Neural progenitor cell (in vitro differentiated cells): ENCODE data around the gene CCNE1. TPM values are rescaled to one million over a fixed set of nuclear protein-coding genes. Genes with fewer than 3 reads are reported as not detected.

Source experiments
- DNase-seq: peaks from one replicate; pipeline ENCODE4 v3.0.0-alpha.2; 2016; ENCODE audit warnings: low spot score
- H2AFZ ChIP-seq: fragments of 200-600 bp; sonication (generic); replicated peaks from 2 replicates; pipeline ENCODE4 v1.6.1; 2016; ENCODE audit warnings: antibody characterized with exemption
- H3F3A ChIP-seq: fragments of 200-600 bp; sonication (generic); 2 replicates; pipeline ENCODE4 v1.6.1; 2016; ENCODE audit warnings: antibody characterized with exemption, low read depth
- H3K27ac ChIP-seq: fragments of 200-600 bp; sonication (generic); 2 replicates; pipeline ENCODE4 v1.5.1; 2016; ENCODE audit warnings: mild to moderate bottlenecking
- H3K27me3 ChIP-seq: fragments of 200-600 bp; sonication (generic); 2 replicates; pipeline ENCODE4 v1.6.1; 2016; ENCODE audit warnings: mild to moderate bottlenecking, moderate library complexity
- H3K36me3 ChIP-seq: fragments of 200-600 bp; sonication (generic); 2 replicates; pipeline ENCODE4 v1.5.1; 2016
- H3K4me1 ChIP-seq: fragments of 200-600 bp; sonication (generic); 2 replicates; pipeline ENCODE4 v1.6.1; 2016; ENCODE audit warnings: mixed run types
- H3K4me2 ChIP-seq: fragments of 200-600 bp; sonication (generic); 2 replicates; pipeline ENCODE4 v1.6.1; 2016
- H3K4me3 ChIP-seq: fragments of 200-600 bp; sonication (generic); 2 replicates; pipeline ENCODE4 v1.5.1; 2016
- H3K79me2 ChIP-seq: fragments of 200-600 bp; sonication (generic); 2 replicates; pipeline ENCODE4 v1.6.1; 2016; ENCODE audit warnings: low read depth
- H3K9ac ChIP-seq: fragments of 200-600 bp; sonication (generic); 2 replicates; pipeline ENCODE4 v1.6.1; 2016
- H3K9me3 ChIP-seq: fragments of 200-600 bp; sonication (generic); 2 replicates; pipeline ENCODE4 v1.5.1; 2016; ENCODE audit warnings: low read depth
- H4K20me1 ChIP-seq: fragments of 200-600 bp; sonication (generic); 2 replicates; pipeline ENCODE4 v1.6.1; 2016; ENCODE audit warnings: low read depth
- H3K27ac Mint-ChIP-seq: 3 replicates; pipeline ENCODE4 v1.8.0; 2021; ENCODE audit warnings: mixed read lengths
- H3K27me3 Mint-ChIP-seq: 2 replicates; pipeline ENCODE4 v1.8.0; 2022; ENCODE audit warnings: low read depth, mild to moderate bottlenecking, inconsistent platforms, moderate library complexity, mixed read lengths; ENCODE audit not compliant: insufficient read depth
- H3K36me3 Mint-ChIP-seq: 3 replicates; pipeline ENCODE4 v1.8.0; 2021; ENCODE audit warnings: mixed read lengths
- H3K4me1 Mint-ChIP-seq: 3 replicates; pipeline ENCODE4 v1.8.0; 2021; ENCODE audit warnings: mixed read lengths
- H3K4me3 Mint-ChIP-seq: 3 replicates; pipeline ENCODE4 v1.8.0; 2021; ENCODE audit warnings: mild to moderate bottlenecking, moderate library complexity, mixed read lengths
- H3K9me3 Mint-ChIP-seq: 3 replicates; pipeline ENCODE4 v1.8.0; 2020; ENCODE audit warnings: mixed read lengths
- CTCF ChIP-seq: fragments of 200-600 bp; sonication (generic); IDR thresholded peaks from 2 replicates; pipeline ENCODE4 v1.5.1; 2017; ENCODE audit warnings: antibody characterized with exemption, mild to moderate bottlenecking
- EZH2 ChIP-seq: fragments of 200-600 bp; sonication (generic); IDR thresholded peaks from 2 replicates; pipeline ENCODE4 v1.6.1; 2017; ENCODE audit warnings: antibody characterized with exemption, mild to moderate bottlenecking, moderate library complexity
- EZH2phosphoT487 ChIP-seq: fragments of 200-600 bp; sonication (generic); IDR thresholded peaks from 2 replicates; pipeline ENCODE4 v1.6.1; 2017; ENCODE audit warnings: antibody characterized with exemption
- total RNA-seq: library from RNA; depleted of rRNA; stranded (reverse); fragments of >200 nt; gene quantifications from 2 replicates; pipeline ENCODE4 v1.2.3, GENCODE V29; 2015; ENCODE audit warnings: low replicate concordance

The CCNE1 gene
- total RNA-seq, 1 donor from 2014 or later = 31.4 TPM

- no peaks in the 10 kb centered on the region for H3K9me3 ChIP-seq
- H3K27ac ChIP-seq = no peak overlapping the region
- H3K36me3 Mint-ChIP-seq = no peaks in the 10 kb centered on the region
- H3K79me2 ChIP-seq = no peaks in the 10 kb centered on the region
- H3K27me3 ChIP-seq = no peaks in the 10 kb centered on the region
- no peak for DNase-seq
- H3K9ac ChIP-seq = no peak overlapping the region
- no peaks in the 10 kb centered on the region for H3K4me1 ChIP-seq
- no peak overlapping the region for H3K4me3 Mint-ChIP-seq
- no peak for TF ChIP-seq EZH2phosphoT487
- TF ChIP-seq CTCF = no peak
- no peak for TF ChIP-seq EZH2
- no peak overlapping the region for H3K4me3 ChIP-seq
- no peaks in the 10 kb centered on the region for H3K4me1 Mint-ChIP-seq
- H3K27ac Mint-ChIP-seq = no peak overlapping the region
- H3K27me3 Mint-ChIP-seq = peaks cover 6% of the 10 kb centered on the region
- no peaks in the 10 kb centered on the region for H4K20me1 ChIP-seq
- no peaks in the 10 kb centered on the region for H3K9me3 Mint-ChIP-seq
- no peaks in the 10 kb centered on the region for H3F3A ChIP-seq
- H3K4me2 ChIP-seq = no peak overlapping the region
- H3K36me3 ChIP-seq = no peaks in the 10 kb centered on the region
- no peak overlapping the region for H2AFZ ChIP-seq
These were observed 21.9 kb downstream of the CCNE1 start for GRCh38 chr19:29833614-29834261.

- no peaks in the 10 kb centered on the region for H3K36me3 Mint-ChIP-seq
- H3K27ac ChIP-seq = no peak overlapping the region
- no peaks in the 10 kb centered on the region for H3K4me1 Mint-ChIP-seq
- no peaks in the 10 kb centered on the region for H3K27me3 ChIP-seq
- no peak overlapping the region for H3K4me3 Mint-ChIP-seq
- no peaks in the 10 kb centered on the region for H3K4me1 ChIP-seq
- no peak overlapping the region for H3K27ac Mint-ChIP-seq
- H4K20me1 ChIP-seq = no peaks in the 10 kb centered on the region
- no peaks in the 10 kb centered on the region for H3K9me3 Mint-ChIP-seq
- no peaks in the 10 kb centered on the region for H3K9me3 ChIP-seq
- H3K27me3 Mint-ChIP-seq = peaks cover 8% of the 10 kb centered on the region
- H3K9ac ChIP-seq = no peak overlapping the region
- no peak overlapping the region for H3K4me2 ChIP-seq
- no peak for DNase-seq
- H3K36me3 ChIP-seq = no peaks in the 10 kb centered on the region
- H2AFZ ChIP-seq = no peak overlapping the region
- no peaks in the 10 kb centered on the region for H3K79me2 ChIP-seq
- TF ChIP-seq CTCF (no peak), EZH2 (no peak), EZH2phosphoT487 (no peak)
- H3F3A ChIP-seq = no peaks in the 10 kb centered on the region
- no peak overlapping the region for H3K4me3 ChIP-seq
These were observed 23.4 kb downstream of the CCNE1 start for GRCh38 chr19:29834991-29835846.

GRCh38 chr19:29836409-29836825 is 24.6 kb downstream of the CCNE1 start:
- Mint-ChIP-seq H3K4me3 (no peak overlapping the region), H3K36me3 (no peaks in the 10 kb centered on the region), H3K9me3 (no peaks in the 10 kb centered on the region), H3K4me1 (peaks cover 8% of the 10 kb centered on the region), H3K27me3 (peaks cover 14% of the 10 kb centered on the region), H3K27ac (no peak overlapping the region)
- Histone ChIP-seq H3K27me3 (no peaks in the 10 kb centered on the region), H3K4me1 (no peaks in the 10 kb centered on the region), H4K20me1 (no peaks in the 10 kb centered on the region), H2AFZ (no peak overlapping the region), H3F3A (no peaks in the 10 kb centered on the region), H3K36me3 (no peaks in the 10 kb centered on the region), H3K4me2 (no peak overlapping the region), H3K9me3 (no peaks in the 10 kb centered on the region), H3K79me2 (no peaks in the 10 kb centered on the region), H3K27ac (no peak overlapping the region), H3K9ac (no peak overlapping the region), H3K4me3 (no peak overlapping the region)
- DNase-seq = no peak
- no peak for TF ChIP-seq CTCF
- no peak for TF ChIP-seq EZH2
- TF ChIP-seq EZH2phosphoT487 = no peak
